Measurements from ENCODE around the gene GRK5.
A peak's percentile ranks its signal among the peaks of the same experiment; 100 is the strongest.
"Not testable (repeated sequence)": the region's sequence is repeated elsewhere in the genome, so short reads cannot be mapped to it uniquely, and the experiment has no call there.

Gene GRK5

DNA sequence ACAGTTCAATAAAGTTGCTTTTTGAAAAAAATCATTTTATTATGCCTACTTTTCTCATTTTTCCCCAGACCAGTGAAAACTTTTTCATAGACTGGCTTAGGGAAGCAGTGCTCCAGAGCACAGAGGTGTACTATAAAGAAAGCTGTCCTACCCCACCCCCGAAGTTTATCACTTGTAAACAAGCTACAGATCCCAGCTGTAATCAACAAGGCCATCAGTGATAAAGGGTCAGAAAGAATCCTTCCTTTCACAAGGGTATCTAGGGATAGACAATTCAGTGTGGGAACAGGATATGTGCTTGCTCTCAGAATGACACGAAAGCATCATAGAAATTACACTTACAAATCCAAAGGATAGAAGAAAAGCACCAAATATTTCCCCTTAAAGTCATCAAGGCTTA is 33.3 kb upstream of the GRK5 start:
- H3K9ac ChIP-seq (ENCODE audit: low read length): no peak overlapping the region
- no peaks in the 10 kb centered on the region for H4K20me1 ChIP-seq (ENCODE audit: insufficient read depth, low read length)
- H3K9me3 ChIP-seq (ENCODE audit: insufficient read depth, low read length): no peaks in the 10 kb centered on the region
- H3K36me3 ChIP-seq (replicated peaks; ENCODE audit: low read depth, low read length): peaks cover 27% of the 10 kb centered on the region
- TF ChIP-seq EZH2phosphoT487 (IDR thresholded peaks at IDR 0.05; ENCODE audit: low read depth): no peak
- TF ChIP-seq, protein P1, sequence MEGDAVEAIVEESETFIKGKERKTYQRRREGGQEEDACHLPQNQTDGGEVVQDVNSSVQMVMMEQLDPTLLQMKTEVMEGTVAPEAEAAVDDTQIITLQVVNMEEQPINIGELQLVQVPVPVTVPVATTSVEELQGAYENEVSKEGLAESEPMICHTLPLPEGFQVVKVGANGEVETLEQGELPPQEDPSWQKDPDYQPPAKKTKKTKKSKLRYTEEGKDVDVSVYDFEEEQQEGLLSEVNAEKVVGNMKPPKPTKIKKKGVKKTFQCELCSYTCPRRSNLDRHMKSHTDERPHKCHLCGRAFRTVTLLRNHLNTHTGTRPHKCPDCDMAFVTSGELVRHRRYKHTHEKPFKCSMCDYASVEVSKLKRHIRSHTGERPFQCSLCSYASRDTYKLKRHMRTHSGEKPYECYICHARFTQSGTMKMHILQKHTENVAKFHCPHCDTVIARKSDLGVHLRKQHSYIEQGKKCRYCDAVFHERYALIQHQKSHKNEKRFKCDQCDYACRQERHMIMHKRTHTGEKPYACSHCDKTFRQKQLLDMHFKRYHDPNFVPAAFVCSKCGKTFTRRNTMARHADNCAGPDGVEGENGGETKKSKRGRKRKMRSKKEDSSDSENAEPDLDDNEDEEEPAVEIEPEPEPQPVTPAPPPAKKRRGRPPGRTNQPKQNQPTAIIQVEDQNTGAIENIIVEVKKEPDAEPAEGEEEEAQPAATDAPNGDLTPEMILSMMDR (IDR thresholded peaks at IDR 0.05; ENCODE audit: low read depth, low read length): no peak
- H3K79me2 ChIP-seq (ENCODE audit: low read length): peaks cover 35% of the 10 kb centered on the region
- H3K4me2 ChIP-seq (ENCODE audit: low read length): no peak overlapping the region
- H3K4me3 ChIP-seq (ENCODE audit: low read length): no peak overlapping the region
- H3K27me3 ChIP-seq (ENCODE audit: low read depth, low read length): no peaks in the 10 kb centered on the region
- H3K27ac ChIP-seq (ENCODE audit: low read length): no peak overlapping the region
- H3K4me1 ChIP-seq (ENCODE audit: low read length): peaks cover 14% of the 10 kb centered on the region
- H2AFZ ChIP-seq (ENCODE audit: low read depth, low read length): no peak overlapping the region

DNA sequence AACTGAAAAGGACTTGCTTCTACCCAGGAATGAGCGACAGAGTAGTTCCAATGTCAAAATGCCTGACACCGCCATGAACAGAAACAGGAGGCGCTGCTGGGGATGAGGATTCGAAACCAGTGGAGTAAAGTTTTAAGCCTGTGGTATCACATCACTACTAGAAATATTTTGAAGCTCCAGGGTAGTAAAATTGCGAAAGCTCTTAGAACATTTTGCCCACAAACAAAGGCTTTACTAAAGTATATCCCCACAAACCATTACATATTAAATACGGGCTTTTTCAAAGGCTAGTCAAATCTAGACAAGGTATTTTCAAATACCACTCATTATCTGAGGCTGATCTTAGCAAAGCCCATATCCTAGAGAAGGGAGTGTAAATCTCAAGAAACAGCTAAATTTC is 31.2 kb upstream of the GRK5 start:
- Histone ChIP-seq H3K4me2 (ENCODE audit: low read length) (no peak overlapping the region), H3K79me2 (ENCODE audit: low read length) (peaks cover 35% of the 10 kb centered on the region), H3K27me3 (ENCODE audit: low read depth, low read length) (no peaks in the 10 kb centered on the region), H3K4me1 (ENCODE audit: low read length) (peaks cover 16% of the 10 kb centered on the region), H4K20me1 (ENCODE audit: insufficient read depth, low read length) (no peaks in the 10 kb centered on the region), H3K9ac (ENCODE audit: low read length) (no peak overlapping the region), H3K4me3 (ENCODE audit: low read length) (no peak overlapping the region), H3K36me3 (replicated peaks; ENCODE audit: low read depth, low read length) (peaks cover 21% of the 10 kb centered on the region), H3K27ac (ENCODE audit: low read length) (no peak overlapping the region), H3K9me3 (ENCODE audit: insufficient read depth, low read length) (no peaks in the 10 kb centered on the region), H2AFZ (ENCODE audit: low read depth, low read length) (no peak overlapping the region)
- TF ChIP-seq, protein P1 (IDR thresholded peaks at IDR 0.05; ENCODE audit: low read depth, low read length): no peak
- no peak for TF ChIP-seq EZH2phosphoT487 (IDR thresholded peaks at IDR 0.05; ENCODE audit: low read depth)

DNA sequence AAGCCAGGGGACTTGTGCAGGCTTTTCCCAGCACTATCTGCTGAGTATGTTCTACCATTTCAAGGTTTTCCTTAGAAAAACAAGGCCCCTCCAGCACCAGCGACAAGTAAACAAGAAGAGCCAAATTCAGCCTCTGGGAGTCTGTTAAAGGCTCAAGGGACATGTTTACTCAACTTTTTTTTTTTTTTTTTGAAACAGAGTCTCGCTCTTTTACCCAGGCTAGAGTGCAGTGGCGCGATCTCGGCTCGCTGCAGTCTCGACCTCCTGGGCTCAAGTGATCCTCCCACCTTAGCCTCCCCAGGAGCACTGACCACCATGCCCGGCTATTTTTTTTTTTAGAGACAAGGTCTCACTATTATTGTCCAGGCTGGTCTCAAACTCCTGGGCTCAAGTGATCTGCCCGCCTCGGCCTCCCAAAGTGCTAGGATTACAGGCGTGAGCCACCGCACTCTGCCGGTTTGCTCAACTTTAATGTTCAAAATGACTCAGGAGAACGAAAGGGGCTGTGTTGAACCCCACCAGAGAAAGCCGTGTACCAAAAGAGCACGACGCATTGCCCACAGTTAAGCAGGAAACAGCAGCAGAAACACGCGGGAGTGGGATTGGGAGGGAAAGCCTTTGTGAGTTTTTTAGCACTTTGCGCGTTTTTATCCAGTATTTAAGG is 29.5 kb upstream of the GRK5 start:
- no peaks in the 10 kb centered on the region for H4K20me1 ChIP-seq (ENCODE audit: insufficient read depth, low read length)
- H3K27me3 ChIP-seq (ENCODE audit: low read depth, low read length): no peaks in the 10 kb centered on the region
- H3K9ac ChIP-seq (ENCODE audit: low read length): peak overlapping the region; percentile 92
- H3K4me3 ChIP-seq (ENCODE audit: low read length): peak overlapping the region; percentile 99
- peak overlapping the region; percentile 91 for H3K4me2 ChIP-seq (ENCODE audit: low read length)
- peak overlapping the region; percentile 69 for H2AFZ ChIP-seq (ENCODE audit: low read depth, low read length)
- H3K27ac ChIP-seq (ENCODE audit: low read length): peak overlapping the region; percentile 68
- H3K79me2 ChIP-seq (ENCODE audit: low read length): peaks cover 35% of the 10 kb centered on the region
- peaks cover 16% of the 10 kb centered on the region for H3K4me1 ChIP-seq (ENCODE audit: low read length)
- TF ChIP-seq, protein P1 (IDR thresholded peaks at IDR 0.05; ENCODE audit: low read depth, low read length): no peak
- TF ChIP-seq EZH2phosphoT487 (IDR thresholded peaks at IDR 0.05; ENCODE audit: low read depth): no peak
- peaks cover 11% of the 10 kb centered on the region for H3K36me3 ChIP-seq (replicated peaks; ENCODE audit: low read depth, low read length)
- no peaks in the 10 kb centered on the region for H3K9me3 ChIP-seq (ENCODE audit: insufficient read depth, low read length)

DNA sequence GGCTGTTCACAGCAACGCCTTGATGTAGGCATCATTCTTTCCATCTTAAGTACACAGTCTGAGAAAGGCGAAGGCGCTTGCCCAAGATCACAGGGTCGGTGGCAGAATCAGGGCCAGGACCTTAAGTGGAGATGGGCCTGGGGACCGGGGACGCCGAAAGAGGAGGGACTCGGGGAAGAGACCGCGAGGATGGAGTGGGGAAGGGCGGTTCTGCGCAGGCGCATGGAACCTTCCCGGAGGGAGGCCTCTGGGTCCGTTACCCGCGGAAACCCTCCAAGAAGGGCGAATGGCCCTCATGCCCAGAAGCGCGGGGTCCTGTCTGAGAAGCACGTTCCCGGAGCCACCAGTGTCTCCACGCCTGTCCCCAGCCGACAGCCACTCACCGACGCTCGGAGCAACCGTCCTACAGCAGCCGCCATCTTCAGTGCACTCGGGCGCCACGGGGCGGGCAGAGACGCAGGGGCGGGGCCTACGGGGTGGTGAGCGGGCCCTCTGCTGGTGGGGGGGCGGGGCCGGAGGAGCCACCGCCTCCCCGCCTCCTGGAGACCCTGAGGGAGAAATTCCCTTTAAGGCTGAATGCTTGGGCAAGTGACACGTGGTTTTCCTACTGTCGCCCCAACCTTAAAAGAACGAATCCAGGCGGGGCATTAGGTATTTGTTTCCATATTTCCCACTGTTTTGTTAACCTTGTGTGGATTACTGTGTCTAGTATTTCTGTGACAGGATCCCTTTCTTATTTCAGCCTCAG is 28.8 kb upstream of the GRK5 start, which contains the start of gene PRDX3:
Gene PRDX3, minus strand, starts transcription at position 441 of the 748 bp plus-strand sequence. Its CDS starts 22 bp downstream, at position 419.
- Histone ChIP-seq H3K79me2 (ENCODE audit: low read length) (peaks cover 35% of the 10 kb centered on the region), H3K4me2 (ENCODE audit: low read length) (peak within 1 kb of the TSS; percentile 91), H2AFZ (ENCODE audit: low read depth, low read length) (peak within 1 kb of the TSS; percentile 79), H3K27ac (ENCODE audit: low read length) (peak within 1 kb of the TSS; percentile 68), H3K27me3 (ENCODE audit: low read depth, low read length) (no peaks in the 10 kb centered on the region), H3K4me1 (ENCODE audit: low read length) (peaks cover 16% of the 10 kb centered on the region), H3K4me3 (ENCODE audit: low read length) (peak within 1 kb of the TSS; percentile 99), H3K36me3 (replicated peaks; ENCODE audit: low read depth, low read length) (peaks cover 11% of the 10 kb centered on the region), H3K9ac (ENCODE audit: low read length) (peak within 1 kb of the TSS; percentile 92), H4K20me1 (ENCODE audit: insufficient read depth, low read length) (no peaks in the 10 kb centered on the region), H3K9me3 (ENCODE audit: insufficient read depth, low read length) (no peaks in the 10 kb centered on the region)
- TF ChIP-seq, protein P1 (IDR thresholded peaks at IDR 0.05; ENCODE audit: low read depth, low read length): no peak
- TF ChIP-seq EZH2phosphoT487 (IDR thresholded peaks at IDR 0.05; ENCODE audit: low read depth): no peak

DNA sequence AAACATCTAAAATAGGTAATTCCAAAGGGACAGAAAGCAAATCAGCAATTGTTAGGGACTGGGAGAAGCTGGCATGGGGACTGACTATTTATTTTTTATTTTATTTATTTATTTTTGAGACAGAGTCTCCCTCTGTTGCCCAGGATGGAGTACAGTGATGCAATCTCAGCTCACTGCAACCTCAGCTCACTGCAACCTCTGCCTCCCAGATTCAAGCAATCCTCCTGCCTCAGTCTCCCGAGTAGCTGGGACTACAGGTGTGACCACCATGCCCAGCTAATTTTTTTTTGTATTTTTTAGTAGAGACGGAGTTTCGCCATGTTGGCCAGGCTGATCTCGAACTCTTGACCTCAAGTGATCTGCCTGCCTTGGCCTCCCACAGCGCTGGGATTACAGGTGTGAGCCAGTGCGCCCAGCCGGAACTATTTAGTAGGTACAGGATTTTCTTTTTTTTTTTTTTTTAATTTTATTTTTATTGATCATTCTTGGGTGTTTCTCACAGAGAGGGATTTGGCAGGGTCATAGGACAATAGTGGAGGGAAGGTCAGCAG is 26.4 kb upstream of the GRK5 start:
- H3K27me3 ChIP-seq (ENCODE audit: low read depth, low read length); H4K20me1 ChIP-seq (ENCODE audit: insufficient read depth, low read length); H3K4me2 ChIP-seq (ENCODE audit: low read length); H3K27ac ChIP-seq (ENCODE audit: low read length); H3K36me3 ChIP-seq (replicated peaks; ENCODE audit: low read depth, low read length); H2AFZ ChIP-seq (ENCODE audit: low read depth, low read length); H3K4me3 ChIP-seq (ENCODE audit: low read length); H3K9ac ChIP-seq (ENCODE audit: low read length); H3K9me3 ChIP-seq (ENCODE audit: insufficient read depth, low read length): not testable (repeated sequence)
- H3K4me1 ChIP-seq (ENCODE audit: low read length): peaks cover 16% of the 10 kb centered on the region
- H3K79me2 ChIP-seq (ENCODE audit: low read length): peaks cover 25% of the 10 kb centered on the region

Measured in OCI-LY3 (cell line).